Subcutaneous abdominal adipose tissue (tissue), 5 donors: ENCODE measurements around the gene NUDT8.

Experiments used
- H3K27ac ChIP-seq: one replicate; pipeline ENCODE4 v1.7.0; 2013; ENCODE audit warnings: low read depth, mild to moderate bottlenecking, inconsistent platforms, low read length, moderate library complexity
- H3K27me3 ChIP-seq, 5 donors: one replicate each; pipeline ENCODE4 v1.7.0; 2013; ENCODE audit warnings: low read length in 5 of 5, inconsistent platforms in 1 of 5; ENCODE audit not compliant: control insufficient read depth in 5 of 5, insufficient read depth in 4 of 5
- H3K36me3 ChIP-seq, 5 donors: one replicate each; pipeline ENCODE4 v1.7.0; 2013; ENCODE audit warnings: low read length in 5 of 5; ENCODE audit not compliant: control insufficient read depth in 5 of 5, insufficient read depth in 5 of 5
- H3K4me1 ChIP-seq, 5 donors: one replicate each; pipeline ENCODE4 v1.7.0; 2013; ENCODE audit warnings: low read length in 5 of 5, mild to moderate bottlenecking in 3 of 5, moderate library complexity in 1 of 5; ENCODE audit not compliant: control insufficient read depth in 5 of 5, insufficient read depth in 5 of 5
- H3K4me3 ChIP-seq, 5 donors: one replicate each; pipeline ENCODE4 v1.7.0; 2013; ENCODE audit warnings: low read length in 5 of 5, low read depth in 1 of 5
- H3K9ac ChIP-seq, 5 donors: one replicate each; pipeline ENCODE4 v1.7.0; 2013; ENCODE audit warnings: low read length in 5 of 5, mild to moderate bottlenecking in 4 of 5, moderate library complexity in 3 of 5
- H3K9me3 ChIP-seq, 5 donors: one replicate each; pipeline ENCODE4 v1.7.0; 2013; ENCODE audit warnings: low read length in 5 of 5; ENCODE audit not compliant: control insufficient read depth in 5 of 5
- donor health status: healthy.
- donor health status: healthy.
- donor health status: healthy.
- donor health status: healthy.
- donor health status: healthy.

Gene NUDT8

GRCh38 chr11:67648140-67648795 lies 18.5 kb upstream of the NUDT8 start:
- Histone ChIP-seq H3K9ac (no peak overlapping the region), H3K9me3 (peaks cover 0 to 9% (median 4%) of the 10 kb centered on the region in 5 donors), H3K4me3 (no peak overlapping the region), H3K27me3 (peaks cover 11 to 32% (median 27%) of the 10 kb centered on the region in 5 donors), H3K27ac (no peak overlapping the region), H3K36me3 (peaks cover 0 to 2% (median 0%) of the 10 kb centered on the region in 5 donors), H3K4me1 (peaks cover 0 to 24% (median 7%) of the 10 kb centered on the region in 5 donors)

GRCh38 chr11:67647471-67647870 lies 17.7 kb upstream of the NUDT8 start:
- peaks cover 11 to 32% (median 26%) of the 10 kb centered on the region in 5 donors for H3K27me3 ChIP-seq
- H3K36me3 ChIP-seq = peaks cover 0 to 2% (median 0%) of the 10 kb centered on the region in 5 donors
- no peak overlapping the region for H3K4me3 ChIP-seq
- H3K9ac ChIP-seq = no peak overlapping the region
- peaks cover 0 to 9% (median 4%) of the 10 kb centered on the region in 5 donors for H3K9me3 ChIP-seq
- peaks cover 0 to 24% (median 7%) of the 10 kb centered on the region in 5 donors for H3K4me1 ChIP-seq
- H3K27ac ChIP-seq = no peak overlapping the region

GRCh38 chr11:67646535-67647336 lies 17.0 kb upstream of the NUDT8 start:
- H3K9ac ChIP-seq = no peak overlapping the region

GRCh38 chr11:67645521-67646461 lies 16.1 kb upstream of the NUDT8 start:
- peaks cover 0 to 9% (median 4%) of the 10 kb centered on the region in 5 donors for H3K9me3 ChIP-seq
- H3K27me3 ChIP-seq = peaks cover 14 to 37% (median 33%) of the 10 kb centered on the region in 5 donors
- no peak overlapping the region for H3K4me3 ChIP-seq
- H3K27ac ChIP-seq = no peak overlapping the region
- peaks cover 0 to 2% (median 0%) of the 10 kb centered on the region in 5 donors for H3K36me3 ChIP-seq
- H3K9ac ChIP-seq = no peak overlapping the region
- peaks cover 0 to 24% (median 7%) of the 10 kb centered on the region in 5 donors for H3K4me1 ChIP-seq

More at GRCh38 chr11:67646535-67647336, 17.0 kb upstream of the NUDT8 start:
- H3K4me3 ChIP-seq = no peak overlapping the region
- no peak overlapping the region for H3K27ac ChIP-seq
- H3K4me1 ChIP-seq = peaks cover 0 to 24% (median 7%) of the 10 kb centered on the region in 5 donors
- H3K27me3 ChIP-seq = peaks cover 11 to 32% (median 28%) of the 10 kb centered on the region in 5 donors
- peaks cover 0 to 9% (median 4%) of the 10 kb centered on the region in 5 donors for H3K9me3 ChIP-seq
- H3K36me3 ChIP-seq = peaks cover 0 to 2% (median 0%) of the 10 kb centered on the region in 5 donors

GRCh38 chr11:67644472-67645418 lies 15.0 kb upstream of the NUDT8 start:
- Histone ChIP-seq H3K4me3 (no peak overlapping the region), H3K4me1 (peaks cover 0 to 16% (median 8%) of the 10 kb centered on the region in 5 donors), H3K27me3 (peaks cover 23 to 41% (median 37%) of the 10 kb centered on the region in 5 donors), H3K36me3 (peaks cover 0 to 2% (median 0%) of the 10 kb centered on the region in 5 donors), H3K9ac (no peak overlapping the region), H3K27ac (no peak overlapping the region), H3K9me3 (peaks cover 0 to 9% (median 4%) of the 10 kb centered on the region in 5 donors)

- H3K4me3 ChIP-seq = no peak overlapping the region
- no peaks in the 10 kb centered on the region for H3K36me3 ChIP-seq
- H3K9me3 ChIP-seq = peaks cover 0 to 5% (median 4%) of the 10 kb centered on the region in 5 donors
- H3K27me3 ChIP-seq = peaks cover 26 to 43% (median 38%) of the 10 kb centered on the region in 5 donors
- no peak overlapping the region for H3K27ac ChIP-seq
- H3K4me1 ChIP-seq = peaks cover 0 to 9% (median 3%) of the 10 kb centered on the region in 5 donors
- H3K9ac ChIP-seq = no peak overlapping the region
Measured at GRCh38 chr11:67644042-67644441, 14.3 kb upstream of the NUDT8 start.

- Histone ChIP-seq H3K27ac (no peak overlapping the region), H3K36me3 (no peaks in the 10 kb centered on the region), H3K9me3 (peaks cover 0 to 5% (median 4%) of the 10 kb centered on the region in 5 donors), H3K4me1 (peaks cover 0 to 6% (median 3%) of the 10 kb centered on the region in 5 donors), H3K9ac (no peak overlapping the region), H3K27me3 (peaks cover 20 to 37% (median 31%) of the 10 kb centered on the region in 5 donors), H3K4me3 (no peak overlapping the region)
Measured at GRCh38 chr11:67642173-67643120, 12.7 kb upstream of the NUDT8 start.
